GM21786 (cell line): ENCODE results near the gene KRT86.
"Not testable (repeated sequence)": the region's sequence is repeated elsewhere in the genome, so short reads cannot be mapped to it uniquely, and the experiment has no call there.

Source experiments
- ATAC-seq: cut with Tn5 transposase; IDR thresholded peaks from one replicate; pipeline ENCODE4 v1.9.1; 2021; ENCODE audit not compliant: unreplicated experiment

Gene KRT86

GRCh38 chr12:52290483-52291134 lies 16.2 kb downstream of the KRT86 start:
- not testable (repeated sequence) for ATAC-seq

GRCh38 chr12:52291267-52291935 lies 17.0 kb downstream of the KRT86 start, which contains the start of gene KRT81:
Gene KRT81 (minus strand): TSS chr12:52291534. CDS start chr12:52291465, 69 bp downstream.
- ATAC-seq, result no peak

- no peak for ATAC-seq
These were observed 19.5 kb downstream of the KRT86 start for GRCh38 chr12:52293926-52294325.

GRCh38 chr12:52294803-52295202 lies 20.4 kb downstream of the KRT86 start:
- no peak for ATAC-seq

GRCh38 chr12:52295663-52296062 lies 21.2 kb downstream of the KRT86 start:
- no peak for ATAC-seq

- no peak for ATAC-seq
These were observed 22.2 kb downstream of the KRT86 start for GRCh38 chr12:52296572-52297215.

DNA sequence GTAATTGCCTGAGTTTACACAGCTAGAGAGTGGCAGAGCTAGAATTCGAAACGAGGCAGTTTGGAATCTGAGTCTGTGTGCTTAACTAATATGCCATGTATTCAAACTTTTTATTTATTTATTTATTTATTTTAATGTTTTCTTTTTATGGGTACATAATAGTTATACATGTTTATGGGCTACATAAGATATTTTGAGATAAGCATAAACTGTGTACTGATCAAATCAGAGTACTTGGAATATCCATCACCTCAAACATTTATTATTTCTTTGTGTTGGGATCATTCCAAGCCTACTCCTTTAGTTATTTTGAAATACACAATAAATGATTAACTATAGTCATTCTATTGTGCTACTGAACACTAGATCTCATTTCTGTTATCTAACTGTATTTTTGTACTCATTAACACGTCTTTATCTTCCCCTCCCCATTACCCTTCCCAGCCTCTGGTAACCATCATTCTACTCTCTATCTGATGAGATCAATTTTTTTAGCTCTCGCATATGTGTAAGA lies 24.3 kb downstream of the KRT86 start:
- ATAC-seq, result no peak

DNA sequence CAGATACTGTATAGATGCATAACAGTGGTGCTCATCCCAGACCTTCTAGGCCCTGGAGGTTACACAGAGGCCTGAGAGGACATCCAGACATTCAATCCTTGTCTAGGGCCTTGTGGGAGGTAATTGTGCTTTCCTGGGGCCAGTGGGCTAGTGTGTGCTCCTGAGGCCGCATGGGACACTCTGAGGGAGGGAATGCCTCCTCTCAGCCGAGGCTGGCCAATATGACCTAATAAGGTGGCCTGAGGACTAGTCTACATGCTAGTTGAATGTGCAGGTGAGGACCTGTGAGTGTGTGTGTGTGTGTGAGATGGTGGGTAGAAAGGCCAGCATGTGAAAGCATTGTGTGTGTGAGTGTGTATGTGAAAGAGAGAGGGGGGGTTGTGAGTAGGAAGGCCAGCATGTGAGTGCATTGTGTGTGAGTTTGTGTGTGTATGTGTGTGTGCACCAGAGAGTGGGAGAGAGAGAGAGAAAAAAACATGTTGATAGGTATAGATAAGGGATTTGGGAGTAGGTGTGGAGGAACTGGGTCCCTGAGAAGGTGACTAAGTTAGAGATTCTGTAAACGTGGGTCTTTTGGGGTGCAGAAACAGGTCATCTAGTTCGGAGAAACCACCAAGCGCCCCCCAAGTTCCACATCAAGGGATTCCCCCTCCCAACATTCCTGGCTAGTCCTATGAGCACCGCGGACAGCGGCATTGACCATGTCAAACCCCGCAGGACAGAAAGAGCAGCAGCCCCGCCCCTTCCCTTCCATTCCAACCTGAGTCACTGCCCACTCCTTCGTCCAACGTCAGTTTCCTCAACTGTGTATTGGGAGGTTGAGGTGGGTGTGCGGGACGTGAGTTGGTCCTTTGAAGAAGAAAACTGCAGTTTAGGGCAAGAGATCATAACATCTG lies 26.6 kb downstream of the KRT86 start:
- ATAC-seq, result no peak

- ATAC-seq, result not testable (repeated sequence)
These were observed 27.3 kb downstream of the KRT86 start for GRCh38 chr12:52301721-52302120.

GRCh38 chr12:52302242-52302914 lies 27.9 kb downstream of the KRT86 start:
- not testable (repeated sequence) for ATAC-seq

- peak; percentile 77 for ATAC-seq
These were observed 30.5 kb downstream of the KRT86 start for GRCh38 chr12:52304941-52305411.

- no peak for ATAC-seq
These were observed 31.7 kb downstream of the KRT86 start for GRCh38 chr12:52305921-52306705.

GRCh38 chr12:52306731-52307130 lies 32.3 kb downstream of the KRT86 start:
- ATAC-seq, result no peak

- ATAC-seq, result no peak
These were observed 33.7 kb downstream of the KRT86 start for GRCh38 chr12:52307836-52308805.

- no peak for ATAC-seq
These were observed 34.5 kb downstream of the KRT86 start for GRCh38 chr12:52308806-52309425.

DNA sequence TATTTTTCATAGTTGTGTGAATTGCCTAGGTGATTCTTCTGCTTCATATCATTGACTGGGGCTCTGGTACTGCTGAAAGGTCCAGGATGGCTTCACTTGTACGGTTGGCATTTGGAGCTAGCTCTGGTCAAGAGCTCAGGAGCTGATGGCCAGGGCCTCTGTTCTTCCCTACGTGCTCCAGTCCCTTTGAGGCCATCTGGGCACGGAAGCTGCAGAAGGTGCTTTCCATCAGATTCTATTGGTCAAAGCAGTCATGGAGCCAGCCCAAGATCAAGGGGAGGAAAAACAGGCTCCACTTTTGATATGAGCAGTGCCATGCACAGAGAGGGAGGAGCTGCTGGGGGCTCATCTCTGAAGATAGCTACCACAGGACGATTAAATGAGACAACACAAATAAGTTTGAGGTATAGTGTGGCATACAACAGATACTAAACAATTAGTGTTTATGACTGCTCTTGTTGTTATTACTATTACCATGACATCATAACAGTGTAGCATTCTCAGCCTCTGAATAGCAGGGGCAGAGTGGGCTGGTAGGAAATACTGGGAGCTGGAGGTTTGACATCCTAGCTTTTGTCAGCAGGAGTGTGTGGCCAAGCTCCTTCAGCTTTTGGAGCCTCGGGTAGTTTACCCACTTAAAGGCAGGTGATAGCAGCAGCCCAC lies 36.3 kb downstream of the KRT86 start:
- ATAC-seq, result no peak

GRCh38 chr12:52311285-52311648 lies 36.8 kb downstream of the KRT86 start:
- no peak for ATAC-seq
